Activated T-cell treated with anti-CD3 and anti-CD28 coated beads, Interleukin-2, amount 50 U/mL, for 24 hours (primary cell): Measurements from ENCODE around the gene NELFE.
"Not testable (repeated sequence)": the region's sequence is repeated elsewhere in the genome, so short reads cannot be mapped to it uniquely, and the experiment has no call there.

Experiments
- DNase-seq: peaks from one replicate; pipeline ENCODE4 v3.0.0-alpha.2; 2020
- H3K27ac Mint-ChIP-seq: 2 replicates; pipeline ENCODE4 v1.8.0; 2020; ENCODE audit warnings: mild to moderate bottlenecking, mixed read lengths
- H3K27me3 Mint-ChIP-seq: 2 replicates; pipeline ENCODE4 v1.8.0; 2020; ENCODE audit warnings: mixed read lengths
- H3K36me3 Mint-ChIP-seq: 2 replicates; pipeline ENCODE4 v1.8.0; 2020; ENCODE audit warnings: low read depth, mixed read lengths
- H3K4me1 Mint-ChIP-seq: 2 replicates; pipeline ENCODE4 v1.8.0; 2020; ENCODE audit warnings: low read depth, mixed read lengths
- H3K4me3 Mint-ChIP-seq: 2 replicates; pipeline ENCODE4 v1.8.0; 2020; ENCODE audit warnings: mild to moderate bottlenecking, moderate library complexity, mixed read lengths
- H3K9me3 Mint-ChIP-seq: 2 replicates; pipeline ENCODE4 v1.8.0; 2020; ENCODE audit warnings: mixed read lengths

NELFE gene

DNA sequence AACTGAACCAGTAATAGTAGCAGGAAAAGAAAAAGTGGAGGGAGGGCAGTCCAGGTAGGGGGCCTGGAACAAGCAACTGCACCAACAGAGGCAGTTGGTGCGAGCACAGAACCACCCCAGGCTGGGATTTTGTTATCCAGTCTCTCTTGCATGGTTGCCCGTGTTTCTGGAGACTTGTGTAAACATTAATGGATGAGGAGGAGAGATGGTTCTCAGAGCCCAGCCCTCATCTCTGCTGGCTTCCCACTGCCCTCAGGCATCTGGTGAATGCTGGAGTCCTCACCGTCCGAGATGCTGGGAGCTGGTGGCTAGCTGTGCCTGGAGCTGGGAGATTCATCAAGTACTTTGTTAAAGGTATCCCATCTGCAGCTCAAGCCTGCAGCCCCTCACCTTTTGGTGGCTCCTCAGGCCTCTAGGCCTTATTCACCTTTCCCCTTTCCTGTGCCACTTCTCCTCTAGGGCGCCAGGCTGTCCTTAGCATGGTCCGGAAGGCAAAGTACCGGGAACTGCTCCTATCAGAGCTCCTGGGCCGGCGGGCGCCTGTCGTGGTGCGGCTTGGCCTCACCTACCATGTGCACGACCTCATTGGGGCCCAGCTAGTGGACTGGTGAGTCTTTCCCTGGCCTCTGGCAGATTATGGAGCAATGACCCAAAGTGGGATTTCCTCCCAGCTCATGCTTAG lies 21.6 kb upstream of the NELFE start:
- not testable (repeated sequence) for H3K4me3 Mint-ChIP-seq, H3K4me1 Mint-ChIP-seq, DNase-seq, H3K27me3 Mint-ChIP-seq, H3K9me3 Mint-ChIP-seq, H3K27ac Mint-ChIP-seq
- H3K36me3 Mint-ChIP-seq, result peaks cover 18% of the 10 kb centered on the region

DNA sequence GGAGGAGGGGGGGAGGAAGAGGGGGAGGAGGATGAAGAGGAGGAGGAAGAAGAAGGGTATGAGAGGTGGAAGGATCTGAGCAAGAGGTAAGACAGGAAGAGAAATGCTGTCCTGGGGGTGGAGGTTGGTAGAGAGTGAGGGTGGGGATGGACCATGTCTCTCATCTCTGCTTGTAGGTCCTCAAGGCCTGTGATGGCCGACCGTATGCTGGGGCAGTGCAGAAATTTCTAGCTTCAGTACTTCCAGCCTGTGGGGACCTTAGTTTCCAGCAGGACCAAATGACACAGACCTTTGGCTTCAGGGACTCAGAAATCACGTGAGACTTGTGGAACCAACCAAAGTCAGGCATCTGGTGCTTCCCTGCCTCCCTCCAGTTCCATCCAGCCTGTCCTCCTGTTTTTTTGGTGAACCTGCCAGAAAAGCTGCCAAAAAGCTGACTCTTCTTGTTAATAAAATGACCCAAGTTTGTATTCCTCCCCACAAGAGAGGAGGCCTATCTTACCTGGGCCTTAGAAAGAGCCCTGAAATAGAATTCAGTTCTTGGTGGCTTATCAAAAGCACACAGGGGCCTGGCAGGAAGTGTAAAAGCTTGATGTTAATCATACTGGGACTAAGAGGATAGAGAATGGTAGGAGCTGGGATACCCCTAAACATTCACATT lies 20.6 kb upstream of the NELFE start:
- H3K27ac Mint-ChIP-seq, result peak overlapping the region; percentile 80
- H3K9me3 Mint-ChIP-seq, result no peaks in the 10 kb centered on the region
- no peak for DNase-seq
- peaks cover 23% of the 10 kb centered on the region for H3K36me3 Mint-ChIP-seq
- no peaks in the 10 kb centered on the region for H3K27me3 Mint-ChIP-seq
- H3K4me1 Mint-ChIP-seq, result peaks cover 12% of the 10 kb centered on the region
- H3K4me3 Mint-ChIP-seq, result no peak overlapping the region

GRCh38 chr6:31978831-31979230 lies 20.1 kb upstream of the NELFE start:
- DNase-seq, result no peak
- H3K36me3 Mint-ChIP-seq, result peaks cover 27% of the 10 kb centered on the region
- no peaks in the 10 kb centered on the region for H3K27me3 Mint-ChIP-seq
- H3K9me3 Mint-ChIP-seq, result no peaks in the 10 kb centered on the region
- no peak overlapping the region for H3K4me3 Mint-ChIP-seq
- peak overlapping the region; percentile 79 for H3K27ac Mint-ChIP-seq
- peaks cover 17% of the 10 kb centered on the region for H3K4me1 Mint-ChIP-seq

DNA sequence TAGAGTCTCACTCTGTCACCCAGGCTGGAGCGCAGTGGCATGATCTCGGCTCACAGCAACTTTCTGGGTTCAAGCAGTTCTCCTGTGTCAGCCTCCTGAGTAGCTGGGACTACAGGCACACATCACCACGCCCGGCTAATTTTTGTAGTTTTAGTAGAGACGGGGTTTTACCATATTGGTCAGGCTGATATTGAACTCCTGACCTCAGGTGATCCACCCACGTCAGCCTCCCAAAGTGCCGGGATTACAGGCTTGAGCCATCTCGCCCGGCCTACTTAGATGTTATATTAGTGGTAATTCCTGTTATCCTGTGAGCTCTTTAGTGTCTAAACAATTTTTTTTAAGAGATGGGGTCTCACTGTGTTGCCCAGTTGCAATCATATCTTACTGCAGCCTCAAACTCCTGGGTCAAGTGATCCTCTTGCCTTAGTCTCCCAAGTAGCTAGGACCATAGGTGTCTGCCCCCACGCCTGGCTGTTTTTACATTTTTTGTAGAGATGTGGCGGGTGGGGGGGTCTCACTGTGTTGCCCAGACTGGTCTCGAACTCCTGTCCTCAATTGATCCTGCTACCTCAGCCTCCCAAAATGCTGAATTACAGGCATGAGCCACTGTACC lies 19.2 kb upstream of the NELFE start:
- Mint-ChIP-seq H3K36me3 (peaks cover 33% of the 10 kb centered on the region), H3K4me3 (no peak overlapping the region), H3K4me1 (peaks cover 26% of the 10 kb centered on the region), H3K9me3 (no peaks in the 10 kb centered on the region), H3K27ac (no peak overlapping the region), H3K27me3 (no peaks in the 10 kb centered on the region)
- DNase-seq, result no peak

- not testable (repeated sequence) for H3K27me3 Mint-ChIP-seq, H3K9me3 Mint-ChIP-seq, H3K27ac Mint-ChIP-seq, H3K4me3 Mint-ChIP-seq, DNase-seq
- Mint-ChIP-seq H3K4me1 (peaks cover 38% of the 10 kb centered on the region), H3K36me3 (peaks cover 49% of the 10 kb centered on the region)
Measured at GRCh38 chr6:31976065-31976464, 17.3 kb upstream of the NELFE start.

GRCh38 chr6:31972709-31973350 lies 14.1 kb upstream of the NELFE start:
- Mint-ChIP-seq H3K4me3 (peak overlapping the region; percentile 96), H3K4me1 (peaks cover 50% of the 10 kb centered on the region), H3K9me3 (no peaks in the 10 kb centered on the region), H3K36me3 (peaks cover 72% of the 10 kb centered on the region), H3K27me3 (no peaks in the 10 kb centered on the region), H3K27ac (peak overlapping the region; percentile 100)
- no peak for DNase-seq

DNA sequence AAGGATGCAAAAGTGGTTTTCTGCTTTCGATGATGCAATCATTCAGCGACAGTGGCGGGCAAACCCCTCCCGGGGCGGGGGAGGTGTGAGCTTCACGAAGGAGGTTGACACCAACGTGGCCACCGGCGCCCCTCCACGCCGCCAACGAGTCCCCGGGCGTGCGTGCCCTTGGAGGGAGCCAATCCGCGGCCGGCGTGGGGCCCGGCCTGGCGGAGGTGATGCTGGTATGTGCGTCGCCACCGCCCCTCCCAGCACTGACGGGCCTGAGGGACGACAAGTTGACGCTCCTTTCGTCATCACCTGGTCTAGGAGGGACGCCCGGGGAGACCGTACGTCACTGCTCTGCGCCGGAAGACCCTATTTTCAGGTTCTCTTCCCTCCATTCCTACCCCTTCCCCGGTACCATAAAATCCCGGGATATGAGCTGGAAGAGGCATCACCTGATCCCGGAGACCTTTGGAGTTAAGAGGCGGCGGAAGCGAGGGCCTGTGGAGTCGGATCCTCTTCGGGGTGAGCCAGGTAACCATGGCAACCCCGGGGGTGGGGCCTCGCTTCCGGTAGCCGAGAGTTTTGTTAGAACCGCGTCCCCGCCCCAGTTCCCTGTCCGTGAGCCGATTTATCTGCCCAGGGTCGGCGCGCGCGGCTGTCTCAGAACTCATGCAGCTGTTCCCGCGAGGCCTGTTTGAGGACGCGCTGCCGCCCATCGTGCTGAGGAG lies 13.4 kb upstream of the NELFE start, which contains the start of gene DXO:
TSS of gene DXO (minus strand) at position 146 of the 716 bp plus-strand sequence. CDS start 463 bp downstream, outside the sequence.
- H3K9me3 Mint-ChIP-seq, result no peaks in the 10 kb centered on the region
- H3K36me3 Mint-ChIP-seq, result peaks cover 79% of the 10 kb centered on the region
- peak within 1 kb of the TSS; percentile 100 for H3K27ac Mint-ChIP-seq
- no peaks in the 10 kb centered on the region for H3K27me3 Mint-ChIP-seq
- peak within 1 kb of the TSS; percentile 96 for H3K4me3 Mint-ChIP-seq
- peak; percentile 98 for DNase-seq
- H3K4me1 Mint-ChIP-seq, result peaks cover 50% of the 10 kb centered on the region

DNA sequence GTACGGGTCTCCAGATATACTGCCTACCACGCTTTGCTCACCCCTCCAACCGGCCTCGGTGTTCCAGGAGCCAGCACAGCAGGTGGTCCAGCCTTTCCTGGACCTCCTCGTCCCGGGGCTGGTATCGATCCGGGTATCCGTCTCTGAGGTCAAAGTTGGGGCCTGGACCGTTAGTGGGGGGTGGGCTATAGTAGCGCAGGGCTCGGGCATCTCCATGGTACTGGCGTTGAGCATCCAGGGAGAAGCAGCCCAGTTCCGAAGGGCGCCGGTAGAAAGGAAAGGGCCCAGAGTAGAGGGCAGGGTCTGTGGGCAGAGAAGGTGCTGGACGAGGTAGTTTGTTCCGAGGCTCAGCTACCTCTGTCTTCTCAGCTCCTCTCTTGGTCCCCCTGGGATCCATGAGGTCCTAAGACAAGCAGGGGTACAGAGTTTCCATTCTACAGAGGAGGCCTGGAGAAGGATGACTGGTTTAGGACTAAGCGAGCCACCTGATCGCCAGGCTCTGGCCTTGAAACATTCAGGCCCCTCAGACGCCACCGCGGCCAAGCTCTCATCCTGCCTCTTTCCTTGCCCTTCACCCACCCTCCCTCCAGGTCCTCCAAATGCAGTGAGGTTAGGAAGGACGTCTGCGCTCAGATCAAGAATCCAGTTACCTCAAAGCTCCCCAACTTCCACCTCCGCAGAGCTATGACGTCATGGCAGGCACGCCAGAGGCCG lies 12.7 kb upstream of the NELFE start:
- Mint-ChIP-seq H3K27me3 (no peaks in the 10 kb centered on the region), H3K4me1 (peaks cover 50% of the 10 kb centered on the region), H3K9me3 (no peaks in the 10 kb centered on the region), H3K4me3 (peak overlapping the region; percentile 96), H3K36me3 (peaks cover 80% of the 10 kb centered on the region), H3K27ac (peak overlapping the region; percentile 100)
- no peak for DNase-seq

DNA sequence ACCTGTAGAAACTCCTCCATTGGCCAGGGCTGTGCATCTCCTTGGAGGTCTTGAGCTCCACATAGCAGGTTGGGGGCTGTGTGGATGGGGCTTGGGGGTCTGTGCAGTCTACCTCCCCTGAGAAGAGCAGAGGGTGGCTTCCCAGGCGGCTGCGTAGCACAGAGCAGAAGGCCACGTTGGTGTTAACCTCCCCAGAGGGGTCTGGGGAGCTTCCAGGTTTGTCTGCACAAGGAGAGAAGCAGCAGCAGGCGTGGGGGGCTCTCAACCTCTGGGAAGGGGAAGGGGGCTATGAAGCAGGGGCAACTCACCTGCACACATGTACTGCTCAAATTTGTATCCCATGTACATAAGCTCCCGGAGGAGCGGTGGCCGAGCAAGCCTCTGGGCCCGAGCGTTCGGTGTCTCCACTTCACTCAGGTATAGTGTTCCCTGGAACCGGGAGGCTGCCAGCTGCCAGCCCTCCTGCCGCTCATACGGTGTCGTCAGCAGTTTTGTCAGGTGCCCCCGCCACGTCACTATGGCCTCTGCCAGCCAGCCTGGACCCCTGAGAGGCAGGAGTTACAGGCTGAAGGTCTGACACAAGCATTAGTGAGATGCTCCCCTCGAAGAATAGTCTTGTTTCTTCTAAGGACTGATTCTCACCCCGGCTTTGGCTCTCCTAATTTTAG lies 12.0 kb upstream of the NELFE start:
- H3K36me3 Mint-ChIP-seq, result peaks cover 87% of the 10 kb centered on the region
- no peak for DNase-seq
- peaks cover 50% of the 10 kb centered on the region for H3K4me1 Mint-ChIP-seq
- H3K27ac Mint-ChIP-seq, result peak overlapping the region; percentile 100
- H3K4me3 Mint-ChIP-seq, result peak overlapping the region; percentile 96
- no peaks in the 10 kb centered on the region for H3K9me3 Mint-ChIP-seq
- no peaks in the 10 kb centered on the region for H3K27me3 Mint-ChIP-seq

DNA sequence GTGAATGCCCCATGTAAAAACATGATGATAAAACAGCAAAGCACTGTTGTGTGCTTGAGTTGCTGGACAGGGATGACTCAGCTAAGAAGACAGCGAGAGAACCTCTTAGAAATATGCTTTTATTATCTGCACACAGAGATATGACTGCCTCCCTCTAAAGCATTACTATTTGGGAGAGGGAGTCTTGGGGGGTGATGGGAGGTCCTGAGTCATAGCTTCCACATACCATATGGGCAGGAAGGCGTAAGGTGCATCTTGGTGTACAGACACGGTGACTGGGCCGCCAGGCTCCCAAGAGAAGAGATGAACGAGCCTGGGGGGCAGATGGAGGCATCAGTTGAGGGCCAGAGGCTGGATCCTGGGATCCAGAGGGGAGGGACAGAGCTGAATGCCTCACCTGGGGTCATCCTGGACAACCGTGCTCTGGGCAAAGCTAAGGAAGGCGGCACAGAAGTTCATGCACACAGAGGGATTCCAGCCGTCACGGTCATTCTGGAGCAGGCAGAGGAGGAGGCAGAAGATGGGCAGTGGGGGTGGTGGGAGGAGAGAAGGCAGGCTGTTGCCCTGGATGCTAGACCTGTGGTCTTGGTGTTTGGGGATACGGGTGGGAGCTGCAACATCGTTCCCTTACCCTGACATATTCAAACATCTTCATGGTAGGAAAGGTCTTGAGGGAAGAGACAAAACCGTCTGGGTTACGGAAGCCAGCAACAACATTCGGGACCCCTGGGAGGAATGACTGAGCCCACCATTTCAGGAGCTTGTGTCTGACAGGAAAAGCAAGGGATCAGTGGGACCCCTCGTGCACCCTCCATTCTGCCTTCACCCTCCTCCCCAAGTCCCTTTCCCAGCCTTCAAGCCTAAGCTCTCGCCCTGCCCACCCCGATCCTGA lies 11.2 kb upstream of the NELFE start:
- peak overlapping the region; percentile 96 for H3K4me3 Mint-ChIP-seq
- no peaks in the 10 kb centered on the region for H3K27me3 Mint-ChIP-seq
- H3K4me1 Mint-ChIP-seq, result peaks cover 50% of the 10 kb centered on the region
- peaks cover 90% of the 10 kb centered on the region for H3K36me3 Mint-ChIP-seq
- peak overlapping the region; percentile 100 for H3K27ac Mint-ChIP-seq
- DNase-seq, result no peak
- H3K9me3 Mint-ChIP-seq, result no peaks in the 10 kb centered on the region

DNA sequence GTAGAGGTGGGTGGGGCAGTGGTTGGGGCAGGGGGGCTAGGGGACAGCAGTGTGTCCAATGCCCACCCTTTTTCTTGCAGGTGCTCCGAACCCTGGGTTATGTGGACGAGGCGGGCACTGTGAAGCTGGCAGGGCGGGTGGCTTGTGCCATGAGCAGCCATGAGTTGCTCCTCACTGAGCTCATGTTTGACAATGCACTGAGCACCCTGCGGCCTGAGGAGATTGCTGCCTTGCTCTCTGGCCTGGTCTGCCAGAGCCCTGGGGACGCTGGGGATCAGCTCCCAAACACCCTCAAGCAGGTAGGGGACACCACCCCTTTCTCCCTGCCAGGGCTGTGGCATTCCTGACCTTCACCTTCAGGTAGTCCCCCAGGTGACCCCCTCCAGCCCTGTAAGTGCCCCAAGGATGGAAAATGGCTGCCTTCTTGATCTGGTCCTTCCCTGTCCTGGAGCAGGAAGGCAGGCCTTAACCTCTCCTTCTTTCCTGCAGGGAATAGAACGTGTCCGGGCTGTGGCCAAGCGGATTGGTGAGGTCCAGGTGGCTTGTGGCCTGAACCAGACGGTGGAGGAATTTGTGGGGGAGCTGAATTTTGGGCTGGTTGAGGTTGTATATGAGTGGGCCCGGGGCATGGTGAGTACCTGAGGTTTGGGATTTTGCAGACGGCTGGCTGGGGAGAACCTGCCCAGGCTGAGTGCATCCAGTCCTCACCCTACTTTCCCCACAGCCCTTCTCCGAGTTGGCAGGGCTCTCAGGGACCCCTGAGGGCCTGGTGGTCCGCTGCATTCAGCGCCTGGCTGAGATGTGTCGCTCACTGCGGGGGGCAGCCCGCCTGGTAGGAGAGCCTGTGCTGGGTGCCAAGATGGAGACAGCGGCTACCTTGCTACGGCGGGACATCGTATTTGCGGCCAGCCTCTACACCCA lies 10.3 kb upstream of the NELFE start:
- DNase-seq, result no peak
- Mint-ChIP-seq H3K36me3 (peaks cover 94% of the 10 kb centered on the region), H3K4me1 (peaks cover 44% of the 10 kb centered on the region), H3K4me3 (peak overlapping the region; percentile 96), H3K27ac (peak overlapping the region; percentile 100), H3K9me3 (no peaks in the 10 kb centered on the region), H3K27me3 (no peaks in the 10 kb centered on the region)

- H3K9me3 Mint-ChIP-seq, result no peaks in the 10 kb centered on the region
- no peaks in the 10 kb centered on the region for H3K27me3 Mint-ChIP-seq
- peaks cover 37% of the 10 kb centered on the region for H3K4me1 Mint-ChIP-seq
- peaks cover 96% of the 10 kb centered on the region for H3K36me3 Mint-ChIP-seq
- H3K4me3 Mint-ChIP-seq, result no peak overlapping the region
- peak overlapping the region; percentile 100 for H3K27ac Mint-ChIP-seq
- DNase-seq, result no peak
Measured at GRCh38 chr6:31968326-31968725, 9.6 kb upstream of the NELFE start.
